Stimulated activated CD4-positive, alpha-beta T cell treated with anti-CD3 and anti-CD28 coated beads, Interleukin-12 subunit alpha, Interleukin-12 subunit beta, amount 100 ng/mL, for 24 hours (primary cell): ENCODE data around the gene OLFM1.
"Not testable (repeated sequence)": the region's sequence is repeated elsewhere in the genome, so short reads cannot be mapped to it uniquely, and the experiment has no call there.

ENCODE experiments used
- DNase-seq, 2 experiments: peaks; one replicate each; pipeline ENCODE4 v3.0.0-alpha.2; 2020; ENCODE audit warnings: low read depth in 2 of 2

OLFM1 gene

GRCh38 chr9:135060461-135061116 is 26.9 kb upstream of the OLFM1 start:
- no peak for DNase-seq

DNA sequence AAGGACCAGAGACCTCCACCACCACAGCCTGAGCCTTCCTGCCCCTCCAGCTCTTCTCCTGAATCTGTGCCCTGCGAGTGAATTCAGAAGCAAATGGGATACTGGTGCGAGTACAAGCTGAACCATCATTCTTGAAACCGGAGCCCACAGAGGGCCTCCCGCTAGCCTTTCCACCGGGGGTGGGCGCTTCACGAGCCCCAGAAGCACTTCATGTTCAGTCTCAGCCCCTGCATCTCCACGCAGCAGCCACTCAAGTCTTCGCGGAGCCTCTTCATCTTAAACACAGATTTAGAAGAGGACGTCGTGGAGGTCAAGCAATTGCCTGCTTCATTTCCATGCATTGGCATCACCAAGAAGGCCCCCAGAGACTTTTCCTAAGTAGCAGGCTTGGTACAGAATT is 26.0 kb upstream of the OLFM1 start:
- no peak for DNase-seq

DNA sequence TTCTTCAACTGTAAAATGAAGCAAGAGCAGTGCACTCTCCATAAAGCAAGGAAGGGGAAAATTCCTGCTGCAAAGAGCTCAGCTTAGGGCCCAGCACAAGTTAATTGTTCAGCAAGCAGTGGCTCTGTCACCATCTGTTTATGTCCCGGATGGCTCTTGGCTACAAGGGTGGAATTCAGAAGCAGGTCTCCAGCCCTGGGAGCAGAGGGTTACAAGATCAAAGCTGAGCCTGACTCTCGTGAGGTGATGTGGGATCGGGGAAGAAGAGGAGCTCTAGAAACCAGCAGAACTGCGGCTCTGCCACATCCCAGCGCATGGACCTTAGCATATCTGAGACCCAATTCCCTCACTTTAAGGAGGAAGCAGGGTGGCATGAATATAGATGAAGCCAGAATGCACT is 25.2 kb upstream of the OLFM1 start:
- DNase-seq = no peak

- not testable (repeated sequence) for DNase-seq
Observed at GRCh38 chr9:135063466-135063865, 24.0 kb upstream of the OLFM1 start.

GRCh38 chr9:135063888-135064287 is 23.6 kb upstream of the OLFM1 start:
- DNase-seq = not testable (repeated sequence)

GRCh38 chr9:135065151-135065550 is 22.3 kb upstream of the OLFM1 start:
- no peak for DNase-seq

DNA sequence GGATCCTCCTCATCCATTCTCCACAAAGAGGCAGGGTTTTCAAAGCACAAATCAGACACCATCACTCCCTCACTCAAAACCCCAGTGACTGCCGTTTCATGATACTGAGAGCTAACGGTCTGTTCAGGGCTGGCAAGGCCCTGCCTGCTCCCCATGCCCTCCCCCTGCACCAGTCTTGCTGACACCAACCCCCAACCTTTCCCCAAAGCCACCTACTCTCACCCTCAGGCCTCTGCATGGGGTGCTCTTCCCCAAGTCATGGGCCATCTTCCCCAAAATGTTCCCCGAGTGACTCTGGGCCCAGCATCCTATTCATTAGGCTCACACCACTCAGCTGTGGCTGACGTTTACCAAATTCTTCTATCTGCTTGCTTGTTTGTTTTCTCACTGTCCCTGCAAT is 21.7 kb upstream of the OLFM1 start:
- no peak for DNase-seq

DNA sequence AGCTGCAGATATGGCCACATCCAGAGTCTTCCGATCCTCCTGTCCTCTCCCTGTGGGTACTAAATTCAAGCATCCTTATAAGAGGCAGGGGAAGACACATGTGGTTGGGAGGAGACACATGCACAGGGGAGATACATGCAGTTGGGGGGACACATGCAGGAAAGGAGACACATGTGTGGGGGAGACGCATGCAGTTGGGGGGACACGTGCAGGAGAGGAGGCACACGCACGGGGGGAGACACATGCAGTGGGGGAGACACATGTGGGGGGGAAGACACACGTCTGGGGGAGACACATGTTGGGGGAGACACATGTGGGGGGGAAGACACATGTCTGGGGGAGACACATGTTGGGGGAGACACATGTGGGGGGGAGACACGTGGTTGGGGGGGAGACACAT is 21.2 kb upstream of the OLFM1 start:
- DNase-seq = no peak

DNA sequence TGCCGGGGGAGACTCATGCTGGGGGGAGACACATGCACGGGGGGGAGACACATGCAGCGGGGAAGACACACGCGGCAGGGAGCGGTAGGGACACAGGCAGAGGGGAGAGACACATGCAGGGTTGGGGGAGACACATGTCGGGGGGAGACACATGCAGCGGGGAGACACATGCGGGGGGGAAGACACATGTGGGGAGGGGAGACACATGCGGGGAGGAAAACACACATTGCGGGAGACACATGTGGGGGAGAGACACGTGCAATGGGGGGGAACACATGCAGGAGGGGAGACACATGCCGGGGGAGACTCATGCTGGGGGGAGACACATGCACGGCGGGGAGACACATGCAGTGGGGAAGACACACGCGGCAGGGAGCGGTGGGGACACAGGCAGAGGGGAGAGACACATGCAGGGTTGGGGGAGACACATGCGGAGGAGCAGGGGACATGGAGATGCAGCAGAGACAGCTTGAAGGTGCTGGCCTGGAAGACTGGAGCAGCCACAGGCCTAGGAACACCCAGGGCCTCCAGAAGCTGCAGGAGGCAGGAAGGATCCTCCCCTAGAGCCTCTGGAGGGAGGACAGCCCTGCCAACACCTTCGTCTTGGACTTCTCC is 20.3 kb upstream of the OLFM1 start:
- no peak for DNase-seq

GRCh38 chr9:135068776-135069415 is 18.6 kb upstream of the OLFM1 start:
- no peak for DNase-seq

DNA sequence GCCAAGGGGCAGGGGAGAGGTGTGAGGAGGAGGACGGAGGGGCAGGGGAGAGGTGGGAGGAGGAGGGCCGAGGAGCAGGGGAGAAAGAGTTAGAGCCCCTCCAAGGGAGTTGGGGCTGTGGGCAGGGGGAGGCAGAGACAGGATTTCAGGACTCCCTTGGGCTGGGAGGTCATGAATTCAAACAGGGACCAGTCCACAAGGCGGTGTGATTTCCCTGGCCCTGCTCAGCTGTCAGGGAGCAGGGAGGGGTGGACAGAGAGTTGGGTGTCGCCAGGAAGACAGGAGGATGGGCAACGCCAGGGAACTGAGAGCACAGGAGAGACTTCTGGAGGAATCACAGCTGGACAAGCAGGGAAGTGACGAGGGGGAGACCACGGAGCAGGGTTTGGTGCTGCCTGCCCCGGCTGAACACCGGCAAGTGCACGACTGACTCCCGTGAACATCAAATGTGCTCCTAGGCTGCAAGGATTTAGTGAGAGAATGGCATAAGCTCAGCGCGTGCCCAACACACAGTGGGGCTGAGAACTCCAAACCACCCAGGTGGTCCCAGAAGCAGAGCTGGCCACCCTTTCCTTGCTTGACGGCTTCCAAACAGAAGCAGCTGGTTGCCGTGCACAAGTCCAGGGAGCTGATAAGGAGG is 17.8 kb upstream of the OLFM1 start:
- no peak for DNase-seq

DNA sequence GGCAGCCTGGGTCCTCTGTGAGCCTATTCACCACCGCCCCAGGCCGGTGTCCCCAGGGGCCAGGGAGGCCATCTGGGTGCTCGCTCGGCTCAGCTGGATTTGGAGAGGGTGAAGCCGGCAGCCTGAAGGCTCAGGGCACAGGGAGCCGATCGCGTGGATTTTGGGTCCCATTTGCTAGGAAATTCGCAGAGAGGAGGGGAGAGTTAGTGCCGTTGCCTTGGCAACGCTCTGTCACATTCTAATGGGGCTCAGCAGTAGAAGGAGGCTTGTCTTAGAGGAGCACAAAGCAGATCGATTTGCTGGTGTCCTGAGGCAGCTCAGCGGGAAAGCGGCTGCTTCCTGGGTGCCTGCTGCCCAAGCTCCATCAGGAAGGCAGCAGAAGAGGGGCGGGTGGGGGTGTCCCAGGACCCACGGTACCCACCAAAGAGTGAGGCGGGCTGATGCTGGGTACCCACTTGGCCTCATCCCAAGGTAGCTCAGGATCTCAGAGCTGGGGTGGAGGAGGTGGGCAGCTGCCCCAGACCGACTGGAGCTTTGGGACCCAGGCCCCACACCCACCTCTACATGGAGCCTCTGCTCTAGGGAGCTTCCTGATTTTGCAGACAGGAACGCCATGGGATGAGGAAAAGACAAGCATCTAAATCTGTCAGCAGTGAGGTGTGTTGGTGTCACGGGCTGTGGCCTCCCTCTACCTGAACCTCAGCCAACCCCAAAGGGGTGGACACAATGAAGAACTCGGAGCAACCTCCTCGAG is 17.1 kb upstream of the OLFM1 start:
- no peak for DNase-seq

GRCh38 chr9:135070964-135071735 is 16.3 kb upstream of the OLFM1 start:
- DNase-seq = no peak

DNA sequence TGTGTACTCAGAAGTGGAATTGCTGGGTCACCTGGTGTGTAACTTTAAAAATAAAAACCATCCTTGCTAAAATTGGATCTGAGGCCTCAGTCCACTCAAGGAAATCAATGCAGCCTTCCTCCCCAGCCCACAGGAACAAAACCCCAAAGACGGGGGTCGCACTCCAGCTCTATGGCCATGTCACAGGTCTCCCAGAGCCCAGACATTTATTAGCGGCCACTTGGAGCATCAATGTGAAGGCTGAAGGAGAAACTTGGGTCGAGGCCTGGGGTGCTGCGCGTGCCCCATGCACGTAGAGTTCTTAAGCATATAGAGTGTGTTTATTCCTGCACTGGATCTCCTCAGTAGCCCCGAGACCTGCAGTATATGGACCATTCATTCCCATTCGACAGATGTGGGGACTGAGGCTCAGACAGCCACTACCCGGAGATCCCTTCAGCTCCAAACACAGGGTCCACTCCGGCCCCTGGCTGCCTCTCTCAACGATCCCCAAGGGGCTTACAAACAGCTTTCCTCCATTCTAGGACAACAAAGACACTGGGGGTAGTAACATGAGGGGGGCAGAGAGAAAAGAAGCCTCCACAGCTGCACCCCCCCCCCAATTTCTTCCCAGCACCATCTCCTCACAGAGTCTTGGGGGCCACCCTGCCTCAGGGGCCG is 14.3 kb upstream of the OLFM1 start:
- no peak for DNase-seq

DNA sequence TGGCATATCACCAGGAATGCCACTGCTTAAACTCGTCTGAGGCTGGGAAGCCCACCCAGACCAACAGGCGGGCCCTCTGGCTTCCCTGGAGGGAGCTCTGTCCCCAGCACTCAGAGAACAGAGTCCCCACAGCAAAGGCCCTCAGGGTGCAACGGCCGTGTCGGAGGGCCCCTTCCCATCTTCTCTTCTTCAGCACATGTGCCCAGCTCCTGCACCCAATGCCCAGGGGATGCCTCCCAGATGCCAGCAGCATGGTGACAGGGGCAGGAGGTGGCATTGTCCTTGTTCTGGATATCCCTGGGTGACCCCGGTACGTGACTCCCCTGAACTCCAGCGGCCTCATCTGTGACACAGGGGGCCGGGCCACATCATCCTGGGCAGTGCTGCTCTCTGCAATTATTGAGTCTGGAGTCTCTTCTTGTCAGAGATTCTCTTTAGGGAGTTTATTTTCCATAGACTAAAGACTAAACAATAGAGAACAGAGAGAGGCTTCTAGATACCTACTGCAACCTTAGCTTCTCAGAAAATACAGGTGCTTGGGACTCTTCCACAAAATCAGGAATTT is 13.6 kb upstream of the OLFM1 start:
- no peak for DNase-seq

GRCh38 chr9:135074354-135075233 is 12.9 kb upstream of the OLFM1 start:
- DNase-seq = no peak

- DNase-seq = no peak
Observed at GRCh38 chr9:135075234-135076142, 12.0 kb upstream of the OLFM1 start.

DNA sequence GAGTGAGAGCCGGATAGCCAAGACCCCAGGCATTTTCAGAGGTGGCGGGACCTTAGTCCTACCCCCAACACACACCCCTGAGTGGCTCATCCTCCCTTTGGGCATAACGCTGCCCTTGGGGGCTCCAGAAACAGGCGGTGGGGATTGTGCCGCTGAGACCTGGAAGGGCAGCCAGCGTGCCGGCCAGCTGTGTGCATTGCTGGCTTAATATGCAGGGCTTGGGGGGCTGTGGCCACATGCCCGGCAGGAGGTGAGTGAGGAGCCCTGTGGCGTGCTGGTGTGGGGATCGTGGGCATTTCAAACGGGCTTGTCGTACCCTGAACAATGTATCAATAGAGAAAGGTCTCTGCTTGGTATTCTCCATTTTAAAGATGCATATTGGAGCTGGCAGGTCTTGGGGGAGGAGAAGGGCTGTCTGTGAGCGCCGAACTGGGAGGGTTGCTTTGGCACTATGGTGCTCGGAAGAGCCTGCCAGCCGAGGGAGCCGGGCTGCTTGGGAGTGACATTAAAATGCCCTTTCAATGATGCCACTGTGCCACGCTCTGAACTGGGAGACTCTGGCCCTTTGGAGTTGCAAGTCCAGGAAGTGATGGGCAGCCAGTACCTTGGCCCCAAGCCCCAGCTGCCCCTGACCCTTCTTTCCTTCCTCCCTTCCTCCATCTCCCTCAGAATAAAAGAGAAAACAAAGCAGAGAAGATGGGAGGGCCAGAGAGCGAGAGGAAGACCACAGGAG is 11.2 kb upstream of the OLFM1 start:
- DNase-seq = no peak
